GM21528 (cell line): ENCODE measurements around the gene FN1.
A peak's percentile ranks its signal among the peaks of the same experiment; 100 is the strongest.

ENCODE experiments used
- ATAC-seq: cut with Tn5 transposase; IDR thresholded peaks from one replicate; pipeline ENCODE4 v1.9.1; 2021; ENCODE audit warnings: mild to moderate bottlenecking, moderate library complexity; ENCODE audit not compliant: unreplicated experiment, low FRiP score

FN1 gene

GRCh38 chr2:215435870-215436704 lies at the start of gene FN1:
Gene FN1, minus strand, starts transcription at chr2:215436068. Its CDS starts 266 bp downstream, at chr2:215435802.
- ATAC-seq = peak; percentile 84

- no peak for ATAC-seq
Observed at GRCh38 chr2:215485032-215485431, 49.2 kb upstream of the FN1 start.

GRCh38 chr2:215484570-215484969 lies 48.7 kb upstream of the FN1 start:
- ATAC-seq = no peak

DNA sequence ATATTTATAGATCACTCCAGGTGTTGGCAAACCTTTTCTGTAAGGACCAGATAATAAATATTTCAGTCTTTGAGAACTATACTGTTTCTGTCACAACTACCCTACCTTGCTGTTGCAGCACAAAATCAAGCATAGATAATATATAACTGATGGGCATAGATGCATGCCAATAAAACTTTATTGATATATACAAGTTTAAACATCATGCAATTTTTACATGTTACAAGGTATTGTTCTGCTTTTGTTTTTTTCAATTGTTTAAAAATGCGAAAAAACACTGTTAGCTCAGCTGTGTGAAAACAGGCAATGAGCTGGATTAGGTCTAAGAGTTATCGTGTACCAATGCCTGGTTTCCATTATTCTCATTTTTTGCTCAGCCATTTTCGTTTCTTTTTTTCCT lies 47.6 kb upstream of the FN1 start:
- no peak for ATAC-seq

DNA sequence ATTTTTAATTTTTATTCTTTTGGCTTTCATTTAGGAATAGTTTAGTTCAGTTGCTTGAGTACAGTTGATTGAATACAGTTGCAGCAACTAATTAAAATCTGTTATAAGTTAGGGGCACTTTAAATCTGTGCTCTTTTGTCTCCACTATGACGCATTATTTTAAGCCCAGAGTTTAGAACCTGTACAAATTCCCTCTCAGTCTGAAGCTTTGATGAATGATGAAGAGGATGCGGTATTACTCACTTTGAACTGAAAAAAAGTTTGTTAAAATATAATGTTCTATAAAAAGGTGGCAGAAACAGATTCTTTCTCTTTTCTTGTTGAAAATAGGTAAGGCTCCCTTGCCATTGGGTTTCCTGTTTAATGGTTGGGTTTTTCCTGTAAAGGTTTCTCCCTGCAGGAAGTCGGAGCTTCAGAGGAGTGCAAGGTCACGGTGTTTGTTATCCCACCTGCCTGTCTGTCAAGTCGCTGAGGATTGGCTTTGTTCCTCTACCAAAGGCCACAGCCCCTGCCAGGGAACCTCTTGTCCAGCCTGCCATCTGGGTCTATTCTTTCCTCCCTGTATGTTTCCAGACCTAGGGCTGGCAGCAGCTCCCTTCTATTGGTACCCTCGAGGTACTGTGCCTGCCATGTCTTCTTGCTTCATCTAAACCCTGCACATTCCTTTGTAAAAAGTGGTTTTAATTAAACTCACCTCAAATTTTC lies 43.8 kb upstream of the FN1 start:
- no peak for ATAC-seq

DNA sequence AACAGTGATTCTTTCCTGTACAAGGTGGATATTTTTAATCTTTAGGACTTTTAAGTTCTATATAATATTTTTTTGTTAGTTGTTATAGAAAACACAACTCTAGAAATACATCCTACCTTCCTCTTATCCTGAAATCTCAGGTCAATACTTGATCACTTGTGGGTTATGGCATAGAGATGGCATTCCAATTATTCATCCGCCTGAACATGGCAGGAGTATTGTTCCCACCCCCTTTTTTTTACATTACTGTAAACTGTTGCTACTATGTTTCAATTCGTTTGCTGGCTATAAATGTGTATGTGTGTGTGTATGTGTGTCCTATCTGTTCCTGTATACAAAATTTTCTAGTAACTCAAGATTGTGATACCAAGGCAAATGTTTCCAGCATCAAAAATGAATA lies 43.3 kb upstream of the FN1 start:
- no peak for ATAC-seq

DNA sequence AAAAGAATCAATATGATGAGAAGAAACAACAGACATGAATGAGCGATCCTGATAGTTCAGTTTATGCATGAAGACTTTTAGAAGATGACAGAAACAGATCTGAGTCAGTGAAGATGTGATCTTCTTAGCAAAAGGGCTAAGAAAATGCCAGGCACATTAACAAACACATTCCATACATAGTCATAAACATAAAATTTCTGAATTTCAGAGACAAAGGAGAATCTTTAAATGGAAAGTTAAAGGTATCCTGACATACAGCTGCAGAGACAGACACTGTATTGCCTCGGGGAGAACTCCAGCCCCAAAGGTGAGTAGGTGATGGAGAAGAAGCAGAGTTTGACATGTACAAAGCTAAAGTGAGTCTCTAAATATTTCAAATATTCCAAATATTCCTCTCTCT lies 40.6 kb upstream of the FN1 start:
- ATAC-seq = no peak

DNA sequence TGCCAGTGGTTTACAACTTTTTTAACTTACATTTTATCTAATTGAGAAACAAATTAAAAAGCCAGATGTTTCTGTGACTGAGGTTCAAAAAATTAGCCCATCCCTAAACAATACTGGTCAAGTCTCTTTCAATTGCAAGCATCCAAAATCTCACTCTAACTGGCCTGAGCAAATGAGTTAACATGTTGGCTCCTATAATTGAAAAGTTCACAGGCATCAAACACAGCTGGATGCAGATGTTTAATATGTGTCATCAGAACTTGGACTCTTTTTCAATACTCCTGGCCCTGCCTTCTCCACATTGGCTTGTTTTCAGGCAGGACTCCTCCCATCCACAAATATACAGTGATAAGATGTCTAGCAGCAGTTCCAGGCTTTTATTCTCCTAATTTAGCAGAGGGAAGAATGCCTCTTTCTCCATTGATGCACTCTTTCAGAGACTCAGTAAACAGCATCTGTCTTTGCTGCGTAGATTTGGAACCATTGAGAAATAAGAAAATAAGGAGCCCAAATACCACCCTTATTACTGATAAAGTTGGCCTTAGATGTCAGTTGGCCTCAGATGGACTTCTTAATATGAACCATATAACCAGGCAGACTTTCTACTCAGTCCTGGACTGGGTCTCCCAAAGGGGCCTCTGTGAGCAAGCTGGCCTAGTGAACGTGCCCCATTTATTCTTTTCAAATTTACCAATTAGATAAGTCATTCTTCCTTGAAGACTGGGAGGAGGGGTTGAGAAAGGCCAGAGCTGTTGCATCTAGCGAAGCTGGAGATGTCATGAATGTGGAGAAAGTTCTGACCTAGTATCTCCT lies 30.4 kb upstream of the FN1 start:
- ATAC-seq = no peak

- no peak for ATAC-seq
Observed at GRCh38 chr2:215465256-215465655, 29.4 kb upstream of the FN1 start.

DNA sequence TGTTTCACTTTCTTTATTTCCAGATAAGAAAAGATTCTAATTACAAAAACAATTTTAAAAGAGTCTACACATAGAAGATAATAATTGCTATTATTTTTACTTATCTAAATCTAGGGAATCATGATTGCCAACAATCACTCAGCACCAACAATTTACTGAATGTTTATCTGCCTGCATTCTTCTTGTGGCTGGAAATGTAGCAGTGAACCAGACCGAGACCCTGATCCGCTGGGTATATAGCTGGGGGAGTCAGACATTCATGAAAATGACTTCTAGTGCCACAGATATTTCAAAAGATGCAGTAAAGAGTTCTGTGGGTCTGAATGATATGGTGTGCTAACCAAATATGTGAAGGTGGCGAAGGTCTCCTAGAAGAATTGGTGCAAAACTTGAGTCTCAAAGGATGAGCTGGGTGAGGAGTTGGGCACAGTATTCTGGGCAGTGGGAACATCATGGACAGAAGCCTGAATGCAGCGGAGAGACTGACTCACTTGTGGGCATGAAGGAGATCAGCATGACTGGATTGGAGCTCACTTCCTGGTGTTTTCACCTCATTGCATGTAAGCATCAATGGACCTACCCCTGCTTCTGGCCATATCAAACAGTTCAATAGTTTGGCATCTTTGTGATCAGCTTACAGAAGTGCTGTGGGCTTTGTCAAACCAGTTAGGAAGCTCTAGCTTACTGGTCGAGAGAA lies 26.1 kb upstream of the FN1 start:
- ATAC-seq = no peak

DNA sequence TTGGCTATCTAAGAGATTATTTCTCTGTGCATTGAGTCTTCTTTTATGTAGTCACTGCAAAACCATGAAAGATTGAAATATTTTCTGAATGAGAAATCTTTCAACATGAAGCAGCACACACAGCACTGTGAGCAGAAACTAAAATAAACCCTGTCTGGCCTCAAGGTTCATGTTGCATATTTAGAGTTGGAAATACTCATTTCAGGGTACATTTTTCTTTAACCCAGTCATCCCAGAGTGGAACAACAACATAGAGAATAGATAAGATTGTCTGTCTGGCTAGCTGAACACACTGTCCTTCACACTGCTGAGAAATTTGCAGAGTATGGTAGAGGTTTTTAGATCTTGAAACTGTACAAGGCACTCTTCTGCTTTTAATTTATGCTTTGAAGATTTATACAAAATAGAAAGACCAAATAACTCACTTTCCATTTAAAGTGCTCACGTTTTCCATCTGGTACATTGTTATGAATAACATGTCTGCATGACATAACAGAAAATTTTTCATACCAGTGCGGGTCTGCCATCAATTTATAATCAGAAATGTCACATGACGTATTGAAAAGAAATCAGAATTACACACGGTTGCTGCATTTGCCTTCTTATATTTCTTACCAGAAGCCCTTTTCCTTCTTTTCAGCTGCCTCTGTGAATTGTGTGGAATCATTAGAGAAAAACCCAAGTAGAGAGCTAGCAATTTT lies 25.0 kb upstream of the FN1 start:
- no peak for ATAC-seq

GRCh38 chr2:215455958-215456357 lies 20.1 kb upstream of the FN1 start:
- no peak for ATAC-seq

DNA sequence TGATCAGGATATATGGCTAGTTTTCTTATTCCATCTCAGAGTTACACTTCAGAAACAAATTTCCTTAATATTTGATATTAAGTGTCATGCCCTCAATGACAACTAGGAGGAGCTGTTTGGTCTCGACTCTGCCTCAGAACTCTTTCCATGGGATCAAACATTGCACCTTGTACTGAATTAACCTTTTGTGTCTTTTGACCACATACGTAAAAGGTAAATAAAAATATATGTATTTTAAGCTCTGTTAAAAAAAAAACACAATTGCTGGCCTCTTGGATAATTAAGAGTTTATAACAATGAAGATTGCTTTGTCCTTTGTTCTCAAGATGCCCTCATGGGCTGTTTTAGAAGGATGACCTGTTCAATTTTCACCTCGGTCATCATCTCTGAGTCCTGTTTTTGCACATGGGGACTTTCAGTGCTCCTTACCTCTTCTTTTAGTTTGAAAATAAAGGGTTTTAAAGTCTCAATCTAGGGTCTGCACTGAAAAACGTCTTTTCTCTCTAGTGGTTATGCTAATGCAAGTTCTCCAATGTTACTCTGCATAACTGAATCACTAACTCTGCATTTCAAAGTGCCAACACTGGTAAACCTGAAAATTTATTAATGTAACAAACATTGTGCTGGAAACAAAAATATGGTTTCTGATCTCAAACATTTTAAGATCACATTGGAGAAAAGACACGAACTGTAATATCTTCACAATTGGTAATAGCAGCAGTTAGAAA lies 18.8 kb upstream of the FN1 start:
- peak; percentile 76 for ATAC-seq

GRCh38 chr2:215452725-215453124 lies 16.9 kb upstream of the FN1 start:
- no peak for ATAC-seq

- ATAC-seq = no peak
Observed at GRCh38 chr2:215451012-215451756, 15.3 kb upstream of the FN1 start.

DNA sequence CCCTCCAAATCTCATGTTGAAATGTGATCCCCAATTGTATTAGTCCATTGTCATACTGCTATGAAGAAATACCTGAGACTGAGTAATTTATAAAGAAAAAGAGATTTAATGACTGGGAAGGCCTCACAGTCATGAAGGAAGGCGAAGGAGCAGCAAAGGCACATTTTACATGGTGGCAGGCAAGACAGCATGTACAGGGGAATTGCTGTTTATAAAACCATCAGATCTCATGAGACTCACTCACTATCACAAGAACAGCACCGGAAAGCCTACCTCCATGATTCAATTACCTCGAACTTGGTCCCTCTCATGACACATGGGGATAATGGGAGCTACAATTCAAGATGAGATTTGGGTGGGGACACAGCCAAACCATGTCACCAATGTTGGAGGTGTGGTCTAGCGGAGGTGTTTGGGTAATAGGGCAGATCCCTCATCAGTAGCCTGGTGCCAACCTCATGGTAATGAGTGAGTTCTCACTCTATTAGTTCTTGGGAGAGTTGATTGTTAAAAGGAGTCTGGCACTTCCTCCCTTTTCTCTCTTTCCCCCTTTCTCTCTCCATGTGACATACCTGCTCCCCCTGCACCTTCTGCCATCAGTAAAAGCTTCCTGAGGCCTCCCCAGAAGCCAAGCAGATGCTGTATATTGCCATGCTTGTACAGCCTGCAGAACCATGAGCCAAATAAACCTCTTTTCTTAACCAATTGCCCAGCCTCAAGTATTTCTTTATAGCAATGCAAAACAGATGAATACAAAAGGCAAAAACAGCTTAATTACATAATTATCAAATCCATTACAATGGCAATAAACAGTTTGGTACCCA lies 14.5 kb upstream of the FN1 start:
- no peak for ATAC-seq

GRCh38 chr2:215447673-215448081 lies 11.8 kb upstream of the FN1 start:
- no peak for ATAC-seq

- no peak for ATAC-seq
Observed at GRCh38 chr2:215447056-215447455, 11.2 kb upstream of the FN1 start.
